ENCODE measurements around the gene SV2B.
A peak's percentile ranks its signal among the peaks of the same experiment; 100 is the strongest.

Gene SV2B

DNA sequence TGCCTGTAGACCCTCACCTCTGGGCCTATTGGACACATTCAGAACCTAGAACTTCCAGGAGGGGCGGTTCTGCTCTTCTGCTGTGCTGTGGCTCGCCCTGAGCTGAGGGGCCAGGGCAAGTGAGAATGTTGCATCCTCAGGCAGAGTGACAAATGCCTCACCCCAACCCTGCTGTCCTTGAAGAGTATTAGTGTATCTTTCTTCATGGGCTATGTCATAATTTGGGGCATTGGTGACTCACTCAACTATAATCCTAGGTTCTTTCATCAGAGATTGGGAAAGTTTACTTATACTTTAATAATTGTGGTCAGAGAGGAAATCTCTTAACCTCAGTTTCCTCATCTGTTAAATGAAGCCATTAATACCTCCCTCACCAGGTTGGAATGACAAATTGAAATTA is 143.8 kb downstream of the SV2B start:
- TF ChIP-seq CTCF (IDR thresholded peaks at IDR 0.05; ENCODE audit: insufficient read depth, low read length) (no peak), GABPA (IDR thresholded peaks at IDR 0.05; ENCODE audit: low read depth) (no peak), SPI1 (IDR thresholded peaks at IDR 0.05; ENCODE audit: borderline replicate concordance, low read depth) (no peak), POLR2AphosphoS5 (IDR thresholded peaks at IDR 0.05; ENCODE audit: low read depth) (no peak)
- TF ChIP-seq, protein P1, sequence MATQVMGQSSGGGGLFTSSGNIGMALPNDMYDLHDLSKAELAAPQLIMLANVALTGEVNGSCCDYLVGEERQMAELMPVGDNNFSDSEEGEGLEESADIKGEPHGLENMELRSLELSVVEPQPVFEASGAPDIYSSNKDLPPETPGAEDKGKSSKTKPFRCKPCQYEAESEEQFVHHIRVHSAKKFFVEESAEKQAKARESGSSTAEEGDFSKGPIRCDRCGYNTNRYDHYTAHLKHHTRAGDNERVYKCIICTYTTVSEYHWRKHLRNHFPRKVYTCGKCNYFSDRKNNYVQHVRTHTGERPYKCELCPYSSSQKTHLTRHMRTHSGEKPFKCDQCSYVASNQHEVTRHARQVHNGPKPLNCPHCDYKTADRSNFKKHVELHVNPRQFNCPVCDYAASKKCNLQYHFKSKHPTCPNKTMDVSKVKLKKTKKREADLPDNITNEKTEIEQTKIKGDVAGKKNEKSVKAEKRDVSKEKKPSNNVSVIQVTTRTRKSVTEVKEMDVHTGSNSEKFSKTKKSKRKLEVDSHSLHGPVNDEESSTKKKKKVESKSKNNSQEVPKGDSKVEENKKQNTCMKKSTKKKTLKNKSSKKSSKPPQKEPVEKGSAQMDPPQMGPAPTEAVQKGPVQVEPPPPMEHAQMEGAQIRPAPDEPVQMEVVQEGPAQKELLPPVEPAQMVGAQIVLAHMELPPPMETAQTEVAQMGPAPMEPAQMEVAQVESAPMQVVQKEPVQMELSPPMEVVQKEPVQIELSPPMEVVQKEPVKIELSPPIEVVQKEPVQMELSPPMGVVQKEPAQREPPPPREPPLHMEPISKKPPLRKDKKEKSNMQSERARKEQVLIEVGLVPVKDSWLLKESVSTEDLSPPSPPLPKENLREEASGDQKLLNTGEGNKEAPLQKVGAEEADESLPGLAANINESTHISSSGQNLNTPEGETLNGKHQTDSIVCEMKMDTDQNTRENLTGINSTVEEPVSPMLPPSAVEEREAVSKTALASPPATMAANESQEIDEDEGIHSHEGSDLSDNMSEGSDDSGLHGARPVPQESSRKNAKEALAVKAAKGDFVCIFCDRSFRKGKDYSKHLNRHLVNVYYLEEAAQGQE (IDR thresholded peaks at IDR 0.05; ENCODE audit: insufficient replicate concordance, low read depth) = no peak
- H3K27me3 ChIP-seq (ENCODE audit: insufficient read depth, poor library complexity, severe bottlenecking) = no peaks in the 10 kb centered on the region
- peak; percentile 70 to 84 for DNase-seq (ENCODE audit: low read depth in 1 of 2, low spot score in 1 of 2)
- no peak overlapping the region for H3K4me3 ChIP-seq (replicated peaks; ENCODE audit: insufficient read depth, low read length)
- peak overlapping the region; percentile 49 for H3K27ac ChIP-seq (replicated peaks)

- no peak for DNase-seq (ENCODE audit: low read depth in 1 of 2, low spot score in 1 of 2)
- Histone ChIP-seq H3K27me3 (ENCODE audit: insufficient read depth, poor library complexity, severe bottlenecking) (no peaks in the 10 kb centered on the region), H3K4me3 (replicated peaks; ENCODE audit: insufficient read depth, low read length) (no peak overlapping the region), H3K27ac (replicated peaks) (no peak overlapping the region)
- TF ChIP-seq GABPA (IDR thresholded peaks at IDR 0.05; ENCODE audit: low read depth) = no peak
- no peak for TF ChIP-seq SPI1 (IDR thresholded peaks at IDR 0.05; ENCODE audit: borderline replicate concordance, low read depth)
- TF ChIP-seq POLR2AphosphoS5 (IDR thresholded peaks at IDR 0.05; ENCODE audit: low read depth) = no peak
- TF ChIP-seq, protein P1 (IDR thresholded peaks at IDR 0.05; ENCODE audit: insufficient replicate concordance, low read depth) = no peak
- no peak for TF ChIP-seq CTCF (IDR thresholded peaks at IDR 0.05; ENCODE audit: insufficient read depth, low read length)
Observed at GRCh38 chr15:91244919-91245318, 144.9 kb downstream of the SV2B start.

DNA sequence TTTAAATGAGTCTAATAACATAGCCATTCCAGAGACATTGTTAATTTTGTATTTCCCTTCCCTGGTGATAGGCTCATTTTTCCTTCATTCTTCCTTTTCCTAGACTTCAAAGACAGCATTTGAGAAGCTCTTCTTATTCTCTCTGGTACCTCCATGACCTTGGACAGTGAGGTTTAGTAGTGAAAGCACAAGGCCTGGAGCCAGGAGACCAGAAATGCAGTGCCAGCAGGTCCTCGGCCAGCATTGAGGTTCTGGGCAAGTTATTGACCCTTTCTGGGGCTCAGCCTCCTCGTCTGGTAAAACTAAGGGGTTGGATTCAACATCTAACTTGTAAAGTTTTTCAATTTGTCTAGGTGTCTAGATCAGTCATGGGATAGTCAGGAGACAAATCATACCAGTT is 146.9 kb downstream of the SV2B start:
- Histone ChIP-seq H3K27ac (replicated peaks) (no peak overlapping the region), H3K4me3 (replicated peaks; ENCODE audit: insufficient read depth, low read length) (no peak overlapping the region), H3K27me3 (ENCODE audit: insufficient read depth, poor library complexity, severe bottlenecking) (no peaks in the 10 kb centered on the region)
- no peak for DNase-seq (ENCODE audit: low read depth in 1 of 2, low spot score in 1 of 2)
- TF ChIP-seq, protein P1 (IDR thresholded peaks at IDR 0.05; ENCODE audit: insufficient replicate concordance, low read depth) = no peak
- TF ChIP-seq SPI1 (IDR thresholded peaks at IDR 0.05; ENCODE audit: borderline replicate concordance, low read depth) (no peak), POLR2AphosphoS5 (IDR thresholded peaks at IDR 0.05; ENCODE audit: low read depth) (no peak), GABPA (IDR thresholded peaks at IDR 0.05; ENCODE audit: low read depth) (no peak), CTCF (IDR thresholded peaks at IDR 0.05; ENCODE audit: insufficient read depth, low read length) (no peak)

Data from HL-60 (cell line).